Mucosa of gallbladder (tissue), 1 donor: ENCODE results near the gene INO80B. TPM values are rescaled to one million over a fixed set of nuclear protein-coding genes. Genes with fewer than 3 reads are reported as not detected.
"Not testable (repeated sequence)": the region's sequence is repeated elsewhere in the genome, so short reads cannot be mapped to it uniquely, and the experiment has no call there.

Source experiments
- DNase-seq: peaks from one replicate; pipeline ENCODE4 v3.0.0-alpha.2; 2020; ENCODE audit warnings: low spot score
- total RNA-seq: library from RNA; stranded (reverse); gene quantifications from one replicate; pipeline ENCODE4 v1.2.1, GENCODE V29; 2021
- donor health status: DM: no; HTN: no; CAD: no.

The INO80B gene
- total RNA-seq, 1 donor from 2014 or later: 51.8 TPM

- no peak for DNase-seq
Observed at GRCh38 chr2:74425523-74425922, 29.4 kb upstream of the INO80B start.

- no peak for DNase-seq
Observed at GRCh38 chr2:74426181-74426758, 28.6 kb upstream of the INO80B start.

GRCh38 chr2:74427551-74427950 lies 27.3 kb upstream of the INO80B start:
- DNase-seq: no peak

- DNase-seq: no peak
Observed at GRCh38 chr2:74428675-74429074, 26.2 kb upstream of the INO80B start.

GRCh38 chr2:74429487-74430451 lies 25.1 kb upstream of the INO80B start:
- no peak for DNase-seq

- DNase-seq: no peak
Observed at GRCh38 chr2:74430502-74430901, 24.4 kb upstream of the INO80B start.

- no peak for DNase-seq
Observed at GRCh38 chr2:74436111-74436805, 18.6 kb upstream of the INO80B start.

GRCh38 chr2:74436848-74437695 lies 17.8 kb upstream of the INO80B start:
- no peak for DNase-seq

- DNase-seq: no peak
Observed at GRCh38 chr2:74438248-74438647, 16.6 kb upstream of the INO80B start.

GRCh38 chr2:74439373-74439772 lies 15.5 kb upstream of the INO80B start:
- no peak for DNase-seq

GRCh38 chr2:74439803-74440377 lies 15.0 kb upstream of the INO80B start:
- DNase-seq: peak; percentile 45

- DNase-seq: peak; percentile 87
Observed at GRCh38 chr2:74440378-74441169, 14.3 kb upstream of the INO80B start.

GRCh38 chr2:74441170-74441689 lies 13.7 kb upstream of the INO80B start:
- no peak for DNase-seq

- DNase-seq: peak; percentile 60
Observed at GRCh38 chr2:74441690-74442482, 13.0 kb upstream of the INO80B start, which contains the start of gene RTKN. RTKN (minus strand) TSS chr2:74441937; CDS start chr2:74441816, 121 bp downstream.

GRCh38 chr2:74442483-74443297 lies 12.2 kb upstream of the INO80B start:
- not testable (repeated sequence) for DNase-seq

GRCh38 chr2:74444498-74445318 lies 10.2 kb upstream of the INO80B start:
- no peak for DNase-seq
